K562 (cell line): Measurements from ENCODE around the gene IFI44L.

ENCODE experiments used
- CTCF ChIP-seq, 3 experiments: IDR thresholded peaks in 2 of 3; conservative IDR thresholded peaks in 1 of 3; 2 replicates each; pipeline ENCODE4 v1.5.1; 2011 to 2012; ENCODE audit warnings: low read length in 3 of 3, mild to moderate bottlenecking in 3 of 3, control low read depth in 2 of 3, improper control_type of control experiment in 1 of 3, inconsistent platforms in 1 of 3, low read depth in 1 of 3, mixed read lengths in 1 of 3, moderate library complexity in 1 of 3; ENCODE audit not compliant: insufficient read depth in 2 of 3
- HES1 ChIP-seq: fragments of 450-650 bp; IDR thresholded peaks from 2 replicates; pipeline ENCODE4 v1.6.1; 2016; ENCODE audit warnings: low read depth, mild to moderate bottlenecking, moderate library complexity
- MAX ChIP-seq: sonication (generic); formaldehyde crosslinking; IDR thresholded peaks from 2 replicates; pipeline ENCODE4 v1.9.0; 2022; ENCODE audit warnings: mild to moderate bottlenecking, missing genetic modification reagents
- NR2F6 ChIP-seq: fragments of 450-650 bp; formaldehyde crosslinking; IDR thresholded peaks from 2 replicates; pipeline ENCODE4 v1.4.0; 2020; ENCODE audit warnings: mild to moderate bottlenecking
- POLR2AphosphoS5 ChIP-seq: IDR thresholded peaks from 2 replicates; pipeline ENCODE4 v1.6.1; 2011; ENCODE audit warnings: mild to moderate bottlenecking, low read depth, low read length, moderate library complexity; ENCODE audit not compliant: control insufficient read depth, insufficient read depth
- SIN3A ChIP-seq, 2 experiments: fragments of 150-350 bp in 1 of 2; IDR thresholded peaks; 2 replicates each; pipeline ENCODE4 v1.6.1; 2011 to 2016; ENCODE audit warnings: borderline replicate concordance in 2 of 2, low read depth in 2 of 2, low read length in 2 of 2, mild to moderate bottlenecking in 2 of 2, moderate library complexity in 2 of 2; ENCODE audit not compliant: control insufficient read depth in 1 of 2
- SP2 ChIP-seq: IDR thresholded peaks from 2 replicates; pipeline ENCODE4 v1.6.1; 2011; ENCODE audit warnings: mild to moderate bottlenecking, low read depth, low read length, moderate library complexity; ENCODE audit not compliant: poor library complexity, severe bottlenecking; ENCODE audit errors: extremely low read depth
- U2AF1 ChIP-seq: fragments of 200-400 bp; formaldehyde crosslinking; optimal IDR thresholded peaks from 2 replicates; pipeline ENCODE3; 2017; ENCODE audit warnings: mild to moderate bottlenecking, low read depth, low read length, moderate library complexity
- ZKSCAN3 ChIP-seq: fragments of 250-450 bp; sonication (Bioruptor Pico); IDR thresholded peaks from 2 replicates; pipeline ENCODE4 v1.4.0; 2020

- TF ChIP-seq MAX (CRISPR knock-in tag): no peak
- no peak for TF ChIP-seq CTCF (IDR thresholded peaks at IDR 0.05 in 2 of 3, conservative IDR thresholded peaks at IDR 0.05 in 1 of 3; ENCODE audit: insufficient read depth in 2 of 3, low read depth in 1 of 3, low read length in 3 of 3)
- TF ChIP-seq POLR2AphosphoS5: no peak
- no peak for TF ChIP-seq NR2F6
- TF ChIP-seq SP2: no peak
- no peak for TF ChIP-seq SIN3A (IDR thresholded peaks at IDR 0.05; ENCODE audit: borderline replicate concordance in 2 of 2, control insufficient read depth in 1 of 2, low read depth in 2 of 2, low read length in 2 of 2)
- TF ChIP-seq U2AF1: no peak
- no peak for TF ChIP-seq ZKSCAN3 (CRISPR knock-in tag)
- TF ChIP-seq HES1: no peak
These were observed 62.2 kb downstream of the IFI44L start for GRCh38 chr1:78682496-78682895.
